NCI-H446 treated with DMSO at 0.1 percent for 48 hours (cell line): ENCODE measurements around the gene HTATIP2.
"Not testable (repeated sequence)": the region's sequence is repeated elsewhere in the genome, so short reads cannot be mapped to it uniquely, and the experiment has no call there.

ENCODE experiments used
- DNase-seq: peaks from one replicate; lab custom pipeline; 2025; lab: John Stamatoyannopoulos, UW

Gene HTATIP2

DNA sequence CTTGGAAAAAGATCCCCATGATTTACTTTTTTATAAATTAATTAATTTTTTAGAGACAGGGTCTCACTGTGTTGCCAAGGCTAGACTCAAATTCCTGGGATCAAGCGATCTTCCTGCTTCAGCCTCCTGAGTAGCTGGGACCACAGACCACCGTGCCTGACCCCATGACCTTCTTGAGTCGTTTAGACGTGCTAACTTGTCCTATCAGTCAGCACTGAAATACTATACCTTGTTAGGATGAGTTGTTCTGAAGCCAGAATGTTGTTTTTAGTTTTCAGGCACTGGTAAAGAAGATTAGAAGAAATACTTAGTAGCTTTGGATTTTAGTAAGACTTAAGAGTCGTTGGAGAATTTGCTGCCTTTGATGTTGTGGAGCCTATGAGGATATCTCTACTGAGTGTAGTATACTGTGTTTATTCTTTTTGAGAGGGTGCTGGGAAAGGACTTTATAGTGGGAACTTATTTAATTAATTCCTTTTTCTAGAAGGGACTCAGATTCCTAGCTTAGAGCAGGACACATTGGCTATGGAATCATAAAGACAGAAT, 8.6 kb downstream of the HTATIP2 start:
- no peak for DNase-seq

DNA sequence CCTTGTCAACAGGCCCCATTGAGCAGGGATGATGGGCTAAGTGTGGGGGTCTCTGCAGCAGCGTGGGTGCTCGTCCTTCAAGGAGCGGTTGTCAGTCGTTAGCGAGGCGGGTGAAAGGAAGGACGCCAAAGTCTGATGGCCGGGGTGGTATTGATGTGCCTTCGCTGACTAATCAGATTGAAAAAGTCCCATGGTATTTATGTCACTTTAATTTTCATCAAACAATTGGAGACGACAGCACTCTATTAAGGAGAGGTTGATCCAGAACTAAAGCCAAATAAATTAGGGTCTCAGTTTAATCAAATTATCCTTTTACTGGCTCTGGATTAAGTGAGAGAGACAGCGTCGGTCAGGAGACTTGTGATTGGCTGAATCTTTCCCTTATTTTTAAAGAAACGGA, 9.6 kb downstream of the HTATIP2 start:
- DNase-seq: no peak

DNA sequence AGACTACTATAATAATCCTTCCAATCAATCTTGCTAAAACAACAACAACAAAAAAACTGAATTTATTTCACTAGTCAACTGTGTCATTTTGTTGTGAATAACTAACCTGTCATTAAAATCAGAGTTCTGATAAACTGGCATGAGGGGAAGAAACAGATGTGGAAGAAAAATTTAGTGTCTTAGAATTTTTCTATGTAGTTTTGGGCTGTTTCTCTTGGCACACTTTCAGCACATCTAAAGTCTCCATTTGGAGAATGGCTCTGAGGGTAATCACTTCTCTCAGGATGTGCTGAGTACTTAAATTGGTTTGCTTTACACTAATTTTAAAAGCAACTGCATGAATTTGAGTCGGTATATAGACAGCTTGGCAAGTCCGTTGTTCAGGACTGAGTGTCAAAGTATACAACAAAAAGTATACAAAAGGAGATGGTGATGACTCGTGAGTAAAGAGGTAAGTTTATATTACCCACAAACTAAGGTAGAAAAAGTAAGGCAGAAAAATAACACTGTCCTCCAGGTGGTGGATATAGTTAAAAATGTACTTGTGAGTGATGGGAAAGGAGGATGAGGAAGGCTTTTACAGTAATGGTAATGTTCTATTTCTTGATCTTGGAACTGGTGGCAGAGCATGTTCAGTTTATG, 10.2 kb downstream of the HTATIP2 start:
- no peak for DNase-seq

DNA sequence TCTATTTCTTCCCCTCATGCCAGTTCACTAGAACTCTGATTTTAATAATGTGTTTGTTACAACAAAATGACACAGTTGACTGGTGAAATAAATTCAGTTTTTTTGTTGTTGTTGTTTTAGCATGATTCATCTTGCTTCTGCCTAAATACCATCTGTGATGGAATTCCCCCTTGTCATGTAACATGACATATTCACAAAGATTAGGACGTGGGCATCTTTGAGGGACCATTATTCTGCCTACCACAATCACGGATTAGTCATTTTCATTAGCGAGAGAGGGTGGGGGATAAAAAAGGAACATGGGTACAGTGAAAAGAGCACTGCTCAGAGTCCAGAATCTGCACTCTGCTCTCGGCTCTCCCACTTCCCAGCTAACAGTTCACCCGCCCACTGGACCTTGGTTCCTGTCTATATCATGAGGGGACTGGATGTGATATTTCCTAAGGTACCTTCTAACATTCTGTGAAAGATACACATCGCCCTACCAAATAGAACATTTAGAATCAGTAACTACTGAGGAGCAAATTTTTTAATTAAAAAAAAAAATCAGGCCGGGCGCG, 11.3 kb downstream of the HTATIP2 start:
- DNase-seq: no peak

DNA sequence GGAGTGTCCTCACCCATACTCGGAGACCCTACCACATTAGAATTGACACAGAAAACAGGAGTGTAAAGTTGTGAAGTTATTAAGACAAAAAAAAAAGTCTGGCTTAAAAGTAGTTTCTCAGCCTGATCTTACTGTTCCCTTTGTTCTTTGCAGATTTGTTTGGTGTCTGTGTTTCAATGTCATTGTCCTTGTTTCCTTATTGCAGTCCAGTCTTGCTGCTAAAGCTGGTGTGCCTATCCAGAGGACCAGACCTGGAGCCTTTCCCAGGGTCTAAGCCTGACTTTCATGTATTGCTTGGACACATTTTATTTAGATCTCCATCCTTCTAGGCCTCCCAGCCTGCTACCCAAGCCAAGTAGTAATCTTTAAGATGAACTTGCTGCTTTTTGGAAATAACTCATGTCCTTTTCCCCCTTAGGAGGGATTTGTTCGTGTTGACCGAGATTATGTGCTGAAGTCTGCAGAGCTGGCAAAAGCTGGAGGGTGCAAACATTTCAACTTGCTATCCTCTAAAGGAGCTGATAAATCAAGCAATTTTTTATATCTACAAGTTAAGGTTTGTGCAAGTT, 12.7 kb downstream of the HTATIP2 start:
- no peak for DNase-seq

DNA sequence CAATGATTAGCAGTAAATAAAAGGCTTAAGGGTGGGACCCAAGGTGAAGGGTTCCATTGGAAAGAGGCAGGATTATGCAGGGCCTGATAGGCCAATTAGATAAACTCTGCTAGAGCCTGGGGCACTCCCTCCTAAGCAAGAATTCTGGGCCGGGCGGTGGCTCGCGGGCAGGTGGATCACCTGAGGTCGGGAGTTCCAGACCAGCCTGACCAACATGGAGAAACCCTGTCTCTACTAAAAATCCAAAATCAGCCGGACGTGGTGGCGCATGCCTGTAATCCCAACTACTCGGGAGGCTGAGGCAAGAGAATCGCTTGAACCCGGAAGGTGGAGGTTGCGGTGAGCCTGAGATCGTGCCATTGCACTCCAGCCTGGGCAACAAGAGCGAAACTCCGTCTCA, 22.5 kb downstream of the HTATIP2 start:
- not testable (repeated sequence) for DNase-seq

DNA sequence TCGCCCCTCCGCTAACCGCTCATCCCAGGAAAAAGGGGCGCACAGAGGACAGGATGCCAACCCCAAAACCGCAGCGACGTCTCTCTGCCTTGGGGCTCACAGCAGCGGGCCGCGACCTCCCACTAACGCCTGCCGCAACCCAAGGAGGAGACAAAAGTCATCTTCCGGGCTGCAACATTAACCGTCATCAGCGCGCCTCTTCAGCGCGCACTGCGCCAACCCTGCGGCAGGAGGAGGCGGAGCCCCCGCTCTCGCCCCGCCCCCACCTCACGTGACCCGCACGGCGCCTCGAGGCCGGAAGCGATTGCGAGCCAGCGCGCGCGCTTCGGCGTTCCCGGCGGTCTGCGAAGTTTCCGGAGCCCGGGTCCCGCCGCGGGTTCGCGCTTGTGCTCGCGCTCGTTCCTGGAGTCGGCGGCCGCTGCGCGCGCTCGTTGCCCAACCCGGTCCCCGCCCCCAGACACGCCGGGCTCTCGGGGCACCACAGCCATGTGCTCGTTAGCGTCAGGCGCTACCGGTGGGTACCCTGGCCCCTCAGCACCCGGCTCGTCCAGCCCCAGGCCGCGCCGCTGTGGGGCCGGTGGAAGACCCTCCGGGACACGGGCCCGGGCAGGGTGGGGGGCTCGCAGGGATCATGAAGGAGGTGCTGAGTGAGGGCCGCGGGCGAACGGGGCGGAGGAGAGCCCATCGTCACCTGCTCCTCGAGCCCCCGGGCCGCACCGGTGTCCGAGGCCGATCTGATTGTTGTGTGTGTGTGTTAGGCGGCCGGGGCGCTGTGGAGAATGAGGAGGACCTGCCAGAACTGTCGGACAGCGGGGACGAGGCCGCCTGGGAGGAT, 24.0 kb downstream of the HTATIP2 start, which contains the start of gene PRMT3:
Gene PRMT3, plus strand, starts transcription at position 456 of the 835 bp plus-strand sequence. Its CDS starts 31 bp downstream, at position 487.
- DNase-seq: peak; percentile 90

DNA sequence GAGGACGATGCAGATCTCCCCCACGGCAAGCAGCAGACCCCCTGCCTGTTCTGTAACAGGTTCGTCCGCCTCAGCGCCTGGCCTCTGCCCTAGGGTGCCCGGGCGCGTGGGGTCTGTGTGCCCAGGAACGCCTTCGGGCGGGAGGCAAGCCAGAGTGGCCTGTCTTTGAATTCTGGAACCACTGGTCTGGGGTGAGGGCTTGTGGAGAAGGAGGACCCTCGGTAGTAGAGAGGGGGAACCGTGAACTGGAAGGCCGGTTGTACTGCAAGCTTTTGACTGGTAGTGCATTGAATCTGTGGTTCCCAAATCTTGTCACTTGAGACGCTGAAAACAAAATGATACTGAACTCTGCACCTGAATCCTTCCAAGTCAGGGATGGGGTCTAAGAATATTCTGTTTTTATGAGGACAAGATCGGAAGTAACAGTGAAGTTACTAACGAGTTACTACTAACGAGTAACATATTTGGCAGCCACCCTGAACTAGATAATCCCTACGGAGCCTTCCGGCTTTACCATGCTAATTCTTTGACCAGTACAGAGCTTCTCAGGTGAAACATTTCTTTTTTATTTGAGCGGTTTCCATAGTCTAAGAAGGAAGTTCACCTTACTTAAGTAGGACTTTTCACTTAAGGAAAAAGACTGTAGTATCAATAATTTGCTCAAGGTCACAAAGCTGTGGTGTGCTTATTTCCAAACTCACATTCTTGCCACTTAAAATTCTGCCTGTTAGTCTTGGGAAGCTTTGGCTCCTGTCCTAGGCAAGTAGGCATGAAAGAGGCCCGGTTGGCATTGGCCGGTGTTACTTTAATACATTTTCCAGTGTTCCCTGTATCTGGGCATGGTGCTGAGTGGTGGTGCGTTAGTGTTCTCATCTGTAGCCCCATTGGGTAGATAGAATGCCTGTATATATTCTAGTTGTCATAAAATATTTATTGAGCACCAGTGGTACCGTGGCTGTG, 24.9 kb downstream of the HTATIP2 start:
- DNase-seq: peak; percentile 19

DNA sequence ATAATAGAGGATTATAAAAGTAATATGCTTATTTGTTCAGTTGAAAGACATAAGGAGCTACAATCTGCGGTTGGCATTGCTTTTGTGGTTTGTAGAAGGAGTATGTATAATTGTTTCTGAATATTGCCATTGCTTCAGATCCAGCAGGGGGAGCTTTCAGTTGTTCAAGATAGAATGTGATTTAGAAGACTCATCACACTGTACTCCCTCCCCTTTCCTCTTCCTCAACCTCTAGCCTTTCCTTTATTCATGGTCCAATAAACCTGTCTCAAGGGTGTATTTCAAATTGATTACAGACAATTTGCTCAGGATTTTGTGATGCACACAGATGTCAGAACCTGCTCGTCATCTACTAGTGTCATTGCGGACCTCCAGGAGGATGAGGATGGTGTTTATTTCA, 33.8 kb downstream of the HTATIP2 start:
- DNase-seq: peak; percentile 41

DNA sequence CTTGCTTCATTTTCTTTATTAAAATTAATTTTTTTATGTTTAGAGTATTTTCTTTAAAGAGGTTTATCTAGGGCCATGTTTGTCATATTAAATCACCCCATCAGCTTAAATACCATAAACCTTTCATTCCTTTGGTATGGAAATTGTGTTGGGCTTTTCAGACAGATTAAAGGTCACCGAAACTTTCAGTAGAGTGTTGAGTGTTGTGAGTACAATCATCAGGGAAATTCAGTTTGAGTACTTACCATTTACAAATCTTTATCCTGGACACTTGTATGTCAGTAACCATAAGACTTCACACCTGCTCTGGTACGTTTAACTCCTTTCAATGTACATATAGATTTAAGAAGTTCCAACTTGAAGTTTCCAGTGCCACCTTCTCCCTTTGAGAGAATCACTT, 36.0 kb downstream of the HTATIP2 start:
- no peak for DNase-seq

DNA sequence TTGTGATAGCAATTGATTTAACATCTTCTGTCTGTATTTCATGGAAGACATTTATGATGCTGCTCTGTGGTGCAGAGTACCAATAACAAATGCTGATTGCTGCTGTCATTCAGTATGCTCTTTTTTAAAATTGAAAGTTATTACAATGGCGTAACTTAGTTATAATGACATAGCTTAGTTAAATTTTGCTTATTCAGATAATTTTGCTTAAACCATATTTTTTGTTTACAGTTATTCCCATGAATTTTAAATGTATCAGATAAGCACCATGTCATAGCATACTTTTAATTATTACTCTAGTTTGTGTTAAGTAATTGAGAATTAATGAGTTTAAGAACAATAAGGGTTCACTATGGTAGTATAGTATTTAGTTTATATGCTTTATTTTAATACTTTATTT, 39.5 kb downstream of the HTATIP2 start:
- DNase-seq: no peak

DNA sequence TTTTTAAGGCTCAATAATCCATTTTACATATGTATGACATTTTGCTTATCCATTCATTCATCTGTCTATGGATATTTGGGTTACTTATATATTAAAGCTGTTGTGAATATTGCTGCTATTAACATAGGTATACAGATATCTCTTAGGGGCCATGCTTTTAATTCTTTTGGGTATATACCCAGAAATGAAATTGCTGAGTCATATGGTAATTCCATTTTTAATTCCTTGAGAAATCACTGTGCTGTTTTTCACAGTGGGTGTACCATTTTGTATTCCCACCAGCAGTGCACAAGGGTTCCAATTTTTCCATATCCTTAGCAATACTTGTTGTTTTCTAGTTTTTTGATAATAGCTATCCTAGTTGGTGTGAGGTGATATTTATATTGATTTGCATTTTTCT, 43.0 kb downstream of the HTATIP2 start:
- DNase-seq: no peak

DNA sequence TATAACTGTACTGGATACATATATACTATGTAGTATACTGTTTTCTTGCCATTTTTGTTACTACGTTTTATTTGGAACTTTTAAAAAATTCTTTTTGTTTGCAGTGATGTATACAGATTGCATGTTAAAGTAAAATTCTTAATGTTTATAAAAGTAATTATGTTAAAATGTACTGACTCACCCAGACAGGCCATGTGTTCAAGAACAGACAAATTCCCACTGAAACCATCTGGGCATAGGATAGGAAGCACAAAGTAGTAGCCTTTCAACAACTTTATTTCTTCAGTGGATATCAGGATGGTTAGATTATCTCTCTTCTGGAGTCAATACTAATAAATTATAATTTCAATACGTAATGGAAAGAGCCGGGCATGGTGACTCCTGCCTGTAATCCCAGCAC, 43.8 kb downstream of the HTATIP2 start:
- no peak for DNase-seq

DNA sequence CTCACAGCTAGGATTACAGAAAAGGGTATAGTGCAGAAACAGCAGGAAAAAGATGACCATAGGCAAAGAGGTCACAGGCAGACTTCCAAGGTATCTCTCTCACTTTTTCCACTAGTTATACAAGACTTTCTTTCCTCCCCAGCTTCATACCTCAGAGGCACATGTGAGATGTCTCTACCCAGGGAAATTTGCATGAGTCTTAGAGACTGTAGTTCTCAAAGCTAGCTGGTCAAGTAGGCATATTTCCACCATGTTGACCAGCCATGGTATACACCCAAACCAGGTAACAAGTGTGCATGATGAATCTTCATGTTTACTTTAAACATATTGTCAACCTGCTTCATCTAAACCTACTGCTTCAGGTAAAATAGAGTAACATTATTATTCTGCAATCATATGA, 51.9 kb downstream of the HTATIP2 start:
- DNase-seq: no peak

DNA sequence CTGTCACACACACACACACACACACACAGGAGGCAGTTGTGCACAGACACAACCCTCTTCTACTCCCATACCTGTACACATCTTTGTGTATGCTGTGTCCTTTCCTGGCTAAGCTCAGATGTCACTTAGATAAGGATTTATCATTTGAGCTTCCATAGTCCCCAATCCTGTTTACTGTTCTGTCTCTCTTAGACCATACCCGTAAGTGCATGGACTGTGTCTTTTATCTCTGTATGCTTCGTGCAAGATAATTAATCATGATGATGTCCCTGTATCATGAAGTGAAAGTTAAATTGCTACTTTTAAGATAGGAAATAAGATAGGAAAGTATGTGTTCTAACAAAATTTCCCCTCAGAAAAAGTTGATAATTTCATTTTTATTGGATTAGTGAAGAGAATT, 54.3 kb downstream of the HTATIP2 start:
- DNase-seq: no peak

DNA sequence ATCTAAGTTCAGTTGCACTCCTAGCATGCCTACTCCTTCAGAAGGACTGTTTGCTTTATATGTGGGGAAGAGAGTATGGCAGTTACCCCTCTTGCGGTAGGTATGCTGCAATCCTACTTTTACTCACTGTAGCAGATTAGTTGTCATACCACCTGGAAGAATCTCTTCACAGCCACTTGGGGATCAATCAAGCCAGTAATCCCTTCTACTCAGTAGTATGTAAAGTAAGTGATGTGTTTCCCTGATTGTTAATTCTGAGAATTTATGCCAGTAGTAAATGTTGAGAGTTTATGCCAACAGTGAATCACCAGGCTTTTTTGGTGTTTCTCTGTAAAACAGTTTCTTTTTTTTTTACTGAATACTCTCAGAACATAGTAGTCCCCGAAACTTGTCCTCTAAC, 58.4 kb downstream of the HTATIP2 start:
- DNase-seq: no peak

DNA sequence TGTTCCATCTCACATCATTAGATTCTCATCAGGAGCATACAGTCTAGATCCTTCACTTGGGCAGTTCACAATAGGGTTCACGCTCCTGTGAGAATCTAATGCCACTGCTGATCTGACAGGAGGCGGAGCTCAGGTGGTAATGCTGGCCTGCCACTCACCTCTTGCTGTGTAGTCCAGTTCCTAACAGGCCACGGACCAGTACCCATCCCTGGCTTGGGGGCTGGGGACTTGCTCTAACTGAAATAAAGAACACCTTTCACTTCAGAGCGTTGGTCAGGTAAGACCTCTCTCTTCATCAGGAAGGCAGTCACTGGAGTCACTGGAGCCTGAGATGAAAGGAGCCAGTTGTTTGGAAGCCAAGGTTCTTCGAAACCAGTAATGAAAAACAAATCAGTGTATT, 65.7 kb downstream of the HTATIP2 start:
- DNase-seq: no peak
